HEK293T (cell line): ENCODE measurements around the gene RASSF10.

Source experiments
- ARNT ChIP-seq: fragments of 450-650 bp; IDR thresholded peaks from 2 replicates; pipeline ENCODE4 v1.6.1; 2017; ENCODE audit warnings: mild to moderate bottlenecking
- ELF4 ChIP-seq: fragments of 450-650 bp; IDR thresholded peaks from 2 replicates; pipeline ENCODE4 v1.6.1; 2017; ENCODE audit warnings: antibody characterized with exemption
- FOXA1 ChIP-seq: fragments of 450-650 bp; IDR thresholded peaks from 2 replicates; pipeline ENCODE4 v1.6.1; 2016; ENCODE audit warnings: mild to moderate bottlenecking
- FOXK2 ChIP-seq: fragments of 450-650 bp; IDR thresholded peaks from 2 replicates; pipeline ENCODE4 v1.6.1; 2016; ENCODE audit warnings: mild to moderate bottlenecking
- FOXM1 ChIP-seq: fragments of 450-650 bp; IDR thresholded peaks from 2 replicates; pipeline ENCODE4 v1.6.1; 2017; ENCODE audit warnings: mild to moderate bottlenecking, borderline replicate concordance
- HDGF ChIP-seq: fragments of 450-650 bp; IDR thresholded peaks from 2 replicates; pipeline ENCODE4 v1.6.1; 2017; ENCODE audit warnings: antibody characterized with exemption, borderline replicate concordance
- L3MBTL2 ChIP-seq: fragments of 450-650 bp; conservative IDR thresholded peaks from 2 replicates; pipeline ENCODE4 v1.6.1; 2016; ENCODE audit warnings: mild to moderate bottlenecking
- NFRKB ChIP-seq: fragments of 450-650 bp; IDR thresholded peaks from 2 replicates; pipeline ENCODE4 v1.6.1; 2016; ENCODE audit warnings: mild to moderate bottlenecking, moderate library complexity
- SP1 ChIP-seq: fragments of 450-650 bp; IDR thresholded peaks from 2 replicates; pipeline ENCODE4 v1.6.1; 2017
- SUZ12 ChIP-seq: fragments of 450-650 bp; IDR thresholded peaks from 2 replicates; pipeline ENCODE4 v1.6.1; 2016; ENCODE audit warnings: mild to moderate bottlenecking
- TARDBP ChIP-seq: fragments of 450-650 bp; IDR thresholded peaks from 2 replicates; pipeline ENCODE4 v1.6.1; 2016
- ZNF384 ChIP-seq: fragments of 450-650 bp; IDR thresholded peaks from 2 replicates; pipeline ENCODE4 v1.6.1; 2016
- TF ChIP-seq, protein P1 (sequence below): fragments of 450-650 bp; IDR thresholded peaks from 2 replicates; pipeline ENCODE4 v1.6.1; 2016

DNA sequence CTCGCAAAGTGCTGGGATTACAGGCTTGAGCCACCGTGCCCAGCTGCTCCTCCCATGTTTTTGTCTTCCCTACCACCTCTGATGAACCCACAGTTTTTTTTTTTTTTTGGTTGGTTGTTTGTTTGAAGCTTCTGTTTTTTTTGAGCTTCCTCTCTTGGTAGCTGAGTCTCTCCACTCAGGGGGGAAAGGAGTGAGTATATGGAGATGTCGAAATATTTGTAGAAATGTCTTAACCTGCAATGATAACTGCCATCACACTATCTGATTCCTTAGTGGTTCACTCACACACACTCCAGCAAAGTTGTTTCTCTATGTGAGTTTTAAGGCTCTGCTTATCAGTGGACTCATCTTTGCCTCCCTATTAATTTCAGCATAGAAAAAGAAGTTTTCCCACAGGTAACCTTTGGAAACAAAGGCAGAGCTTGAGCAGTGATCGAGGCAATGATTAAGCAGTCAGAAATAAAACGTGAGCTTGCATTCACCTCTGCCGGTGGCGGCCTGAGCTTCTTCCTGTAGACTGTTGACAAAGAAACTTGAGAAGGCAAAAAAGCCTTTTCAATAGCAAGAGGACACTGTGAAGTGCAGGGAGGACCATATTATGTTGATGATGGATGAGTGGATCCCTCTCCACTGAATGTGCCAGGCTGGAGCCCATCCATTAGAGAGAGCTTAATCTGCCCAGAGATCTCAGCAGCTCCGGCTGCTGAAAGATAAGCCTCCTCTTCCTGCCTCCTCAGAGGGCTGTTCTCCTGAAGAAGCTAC is 29.0 kb upstream of the RASSF10 start:
- TF ChIP-seq SP1, result no peak
- no peak for TF ChIP-seq NFRKB
- TF ChIP-seq TARDBP, result no peak
- no peak for TF ChIP-seq SUZ12
- TF ChIP-seq FOXM1, result no peak
- TF ChIP-seq L3MBTL2, result no peak
- no peak for TF ChIP-seq ARNT
- TF ChIP-seq, protein P1, sequence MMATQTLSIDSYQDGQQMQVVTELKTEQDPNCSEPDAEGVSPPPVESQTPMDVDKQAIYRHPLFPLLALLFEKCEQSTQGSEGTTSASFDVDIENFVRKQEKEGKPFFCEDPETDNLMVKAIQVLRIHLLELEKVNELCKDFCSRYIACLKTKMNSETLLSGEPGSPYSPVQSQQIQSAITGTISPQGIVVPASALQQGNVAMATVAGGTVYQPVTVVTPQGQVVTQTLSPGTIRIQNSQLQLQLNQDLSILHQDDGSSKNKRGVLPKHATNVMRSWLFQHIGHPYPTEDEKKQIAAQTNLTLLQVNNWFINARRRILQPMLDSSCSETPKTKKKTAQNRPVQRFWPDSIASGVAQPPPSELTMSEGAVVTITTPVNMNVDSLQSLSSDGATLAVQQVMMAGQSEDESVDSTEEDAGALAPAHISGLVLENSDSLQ, result no peak
- no peak for TF ChIP-seq FOXK2
- TF ChIP-seq HDGF, result no peak
- TF ChIP-seq FOXA1, result no peak
- no peak for TF ChIP-seq ELF4
- no peak for TF ChIP-seq ZNF384
